ENCODE results near the gene PHLPP1. TPM values are rescaled to one million over a fixed set of nuclear protein-coding genes. Genes with fewer than 3 reads are reported as not detected.

PHLPP1 gene
- total RNA-seq, 2 donors from 2014 or later: 8.1 to 11.6 TPM

GRCh38 chr18:62999392-62999791, 284.1 kb downstream of the PHLPP1 start:
- no peaks in the 10 kb centered on the region for H3K36me3 ChIP-seq
- H3K4me1 ChIP-seq (ENCODE audit: control insufficient read depth in 1 of 2, low read depth in 2 of 2): no peaks in the 10 kb centered on the region
- H3K4me3 ChIP-seq: no peak overlapping the region
- ATAC-seq (ENCODE audit: insufficient number of reproducible peaks, low FRiP score, low read depth) (no peak), DNase-seq (ENCODE audit: low spot score) (no peak)
- H3K27ac ChIP-seq: no peak overlapping the region
- TF ChIP-seq CTCF (IDR thresholded peaks at IDR 0.05): no peak
- H3K9me3 ChIP-seq: no peaks in the 10 kb centered on the region
- no peaks in the 10 kb centered on the region for H3K27me3 ChIP-seq (replicated peaks; ENCODE audit: insufficient read depth)

- Histone ChIP-seq H3K9me3 (no peaks in the 10 kb centered on the region), H3K27ac (no peak overlapping the region), H3K27me3 (replicated peaks; ENCODE audit: insufficient read depth) (no peaks in the 10 kb centered on the region), H3K4me1 (ENCODE audit: control insufficient read depth in 1 of 2, low read depth in 2 of 2) (no peaks in the 10 kb centered on the region), H3K36me3 (no peaks in the 10 kb centered on the region), H3K4me3 (no peak overlapping the region)
- no peak for TF ChIP-seq CTCF (IDR thresholded peaks at IDR 0.05)
- no peak for DNase-seq (ENCODE audit: low spot score)
- no peak for ATAC-seq (ENCODE audit: insufficient number of reproducible peaks, low FRiP score, low read depth)
These were observed 284.6 kb downstream of the PHLPP1 start for GRCh38 chr18:62999921-63000320.

- Histone ChIP-seq H3K4me1 (ENCODE audit: control insufficient read depth in 1 of 2, low read depth in 2 of 2) (no peaks in the 10 kb centered on the region), H3K27ac (no peak overlapping the region), H3K27me3 (replicated peaks; ENCODE audit: insufficient read depth) (no peaks in the 10 kb centered on the region), H3K4me3 (no peak overlapping the region), H3K9me3 (no peaks in the 10 kb centered on the region), H3K36me3 (no peaks in the 10 kb centered on the region)
- no peak for TF ChIP-seq CTCF (IDR thresholded peaks at IDR 0.05)
- DNase-seq (ENCODE audit: low spot score): no peak
- ATAC-seq (ENCODE audit: insufficient number of reproducible peaks, low FRiP score, low read depth): no peak
These were observed 285.5 kb downstream of the PHLPP1 start for GRCh38 chr18:63000839-63001238.

- no peaks in the 10 kb centered on the region for H3K27me3 ChIP-seq (replicated peaks; ENCODE audit: insufficient read depth)
- ATAC-seq (ENCODE audit: insufficient number of reproducible peaks, low FRiP score, low read depth): no peak
- no peak for TF ChIP-seq CTCF (IDR thresholded peaks at IDR 0.05)
- H3K4me1 ChIP-seq (ENCODE audit: control insufficient read depth in 1 of 2, low read depth in 2 of 2): no peaks in the 10 kb centered on the region
- no peak overlapping the region for H3K27ac ChIP-seq
- H3K36me3 ChIP-seq: no peaks in the 10 kb centered on the region
- H3K4me3 ChIP-seq: no peak overlapping the region
- no peak for DNase-seq (ENCODE audit: low spot score)
- no peaks in the 10 kb centered on the region for H3K9me3 ChIP-seq
These were observed 286.5 kb downstream of the PHLPP1 start for GRCh38 chr18:63001861-63002260.

- H3K9me3 ChIP-seq: no peaks in the 10 kb centered on the region
- ATAC-seq (ENCODE audit: insufficient number of reproducible peaks, low FRiP score, low read depth): no peak
- H3K27me3 ChIP-seq (replicated peaks; ENCODE audit: insufficient read depth): no peaks in the 10 kb centered on the region
- no peaks in the 10 kb centered on the region for H3K4me1 ChIP-seq (ENCODE audit: control insufficient read depth in 1 of 2, low read depth in 2 of 2)
- no peak for TF ChIP-seq CTCF (IDR thresholded peaks at IDR 0.05)
- H3K36me3 ChIP-seq: no peaks in the 10 kb centered on the region
- H3K27ac ChIP-seq: no peak overlapping the region
- no peak for DNase-seq (ENCODE audit: low spot score)
- H3K4me3 ChIP-seq: no peak overlapping the region
These were observed 287.0 kb downstream of the PHLPP1 start for GRCh38 chr18:63002305-63002704.

Measured in thoracic aorta (tissue), 2 donors.